ENCODE results near the gene MSLN.

GRCh38 chr16:730666-731509 is 29.6 kb upstream of the MSLN start:
- TF ChIP-seq POLR2AphosphoS5 (IDR thresholded peaks at IDR 0.05) (no peak), CTCF (IDR thresholded peaks at IDR 0.05) (no peak)

All from upper lobe of left lung (tissue), 4 donors.